Astrocyte of the cerebellum (primary cell): ENCODE results near the gene FRRS1L.

ENCODE experiments used
- DNase-seq: peaks from one replicate; pipeline ENCODE4 v3.0.0-alpha.2; 2011; ENCODE audit warnings: low read depth
- H3K4me3 ChIP-seq: 2 replicates; pipeline ENCODE4 v1.5.1; 2011; ENCODE audit warnings: mild to moderate bottlenecking, low read depth, low read length, moderate library complexity
- CTCF ChIP-seq: IDR thresholded peaks from 2 replicates; pipeline ENCODE4 v1.5.1; 2012; ENCODE audit warnings: low read length, low read depth, moderate library complexity, mild to moderate bottlenecking; ENCODE audit errors: missing control alignments
- in situ Hi-C: cut with HindIII; loops from 2 replicates; pipeline ENCODE4 v1.10.0; 2017; ENCODE audit warnings: low sequenced_read_pairs

The FRRS1L gene

DNA sequence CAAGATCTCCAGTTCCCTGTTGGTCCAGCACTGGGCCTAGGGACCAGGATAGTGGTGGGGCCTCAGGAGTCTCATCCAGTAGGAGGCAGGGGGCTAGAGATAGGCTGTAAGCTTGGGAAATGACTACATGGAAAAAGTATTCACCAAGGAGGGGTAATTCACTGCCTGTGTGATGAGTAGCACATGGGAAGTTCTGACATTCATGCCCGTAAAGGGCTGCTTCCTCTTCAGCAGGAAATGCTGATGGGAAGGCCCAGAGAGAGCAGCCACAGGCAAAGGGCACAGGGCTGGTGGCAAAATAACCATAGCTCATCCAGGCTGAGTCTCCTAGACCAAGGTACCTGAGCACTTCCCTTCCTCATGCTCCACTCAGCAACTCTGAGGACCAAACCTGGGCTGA is 23.1 kb upstream of the FRRS1L start:
- DNase-seq = no peak
- in situ Hi-C loops = no loop called here
- no peak for TF ChIP-seq CTCF
- H3K4me3 ChIP-seq = no peak overlapping the region

GRCh38 chr9:109186857-109187520 is 19.9 kb upstream of the FRRS1L start:
- DNase-seq = no peak
- in situ Hi-C loops = no loop called here
- TF ChIP-seq CTCF = no peak
- H3K4me3 ChIP-seq = no peak overlapping the region

DNA sequence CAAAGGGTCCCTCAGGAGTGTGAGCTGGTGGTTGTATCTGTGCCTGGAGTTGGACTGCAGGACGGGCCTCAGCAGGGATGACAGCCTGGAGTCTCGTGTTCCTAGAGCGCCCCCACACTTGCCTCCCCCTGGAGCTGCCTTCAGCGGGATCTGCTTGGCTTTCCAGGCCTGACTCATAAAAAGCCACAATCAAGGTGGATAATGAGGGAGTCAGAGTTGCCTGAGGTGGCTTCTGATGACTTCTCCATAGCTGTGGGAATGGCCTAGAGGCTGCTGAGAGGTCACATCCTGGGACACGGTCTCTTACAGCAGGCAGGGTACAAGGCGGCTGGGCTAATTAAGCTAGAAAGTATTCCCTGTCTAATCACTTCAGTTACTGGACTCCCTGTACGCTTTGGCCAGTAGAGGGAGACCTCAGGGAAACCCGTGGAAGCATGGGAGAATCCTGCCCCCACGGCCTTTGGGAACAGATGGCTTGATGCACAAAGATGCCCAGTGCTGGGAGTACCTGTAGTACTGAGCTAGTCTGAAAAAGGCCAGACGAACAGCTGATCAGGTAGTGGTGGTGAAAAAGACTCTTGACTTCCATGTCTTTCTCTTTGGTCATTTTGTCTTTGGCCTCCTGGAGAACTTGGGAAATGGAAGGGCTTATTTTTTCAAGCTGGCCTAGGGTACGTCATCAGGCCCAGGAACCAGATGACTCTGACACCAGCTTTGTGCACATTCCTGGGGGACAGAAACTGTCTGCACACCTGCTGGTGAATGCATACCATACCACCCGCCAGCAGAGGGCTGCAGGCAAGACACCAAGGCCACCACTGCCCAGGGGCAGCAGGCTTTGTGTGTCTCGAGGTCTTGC is 16.1 kb upstream of the FRRS1L start:
- no peak overlapping the region for H3K4me3 ChIP-seq
- in situ Hi-C loops = no loop called here
- no peak for DNase-seq
- TF ChIP-seq CTCF = peak; percentile 69

- no peak overlapping the region for H3K4me3 ChIP-seq
- no peak for DNase-seq
- in situ Hi-C loops = no loop called here
- TF ChIP-seq CTCF = no peak
These were observed 15.5 kb upstream of the FRRS1L start for GRCh38 chr9:109182550-109182939.

DNA sequence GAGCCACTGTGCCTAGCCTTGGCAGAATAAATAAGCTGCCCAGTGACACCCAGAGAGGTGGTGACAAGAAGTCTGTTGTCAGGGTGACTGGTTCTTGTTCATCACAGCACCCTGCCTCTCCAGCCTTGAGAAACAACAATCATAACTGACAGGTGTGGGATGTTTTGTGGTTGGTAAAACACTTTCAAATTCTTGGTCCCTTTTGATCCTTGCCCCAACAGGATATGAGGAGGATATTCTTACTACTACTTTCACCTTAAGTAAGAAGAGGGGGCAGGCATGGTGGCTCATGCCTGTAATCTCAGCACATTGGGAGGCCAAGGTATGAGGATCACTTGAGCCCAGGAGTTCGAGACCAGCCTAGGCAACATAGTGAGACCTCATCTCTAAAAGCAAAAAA is 14.2 kb upstream of the FRRS1L start:
- in situ Hi-C loops = no loop called here
- DNase-seq = no peak
- TF ChIP-seq CTCF = no peak
- no peak overlapping the region for H3K4me3 ChIP-seq

DNA sequence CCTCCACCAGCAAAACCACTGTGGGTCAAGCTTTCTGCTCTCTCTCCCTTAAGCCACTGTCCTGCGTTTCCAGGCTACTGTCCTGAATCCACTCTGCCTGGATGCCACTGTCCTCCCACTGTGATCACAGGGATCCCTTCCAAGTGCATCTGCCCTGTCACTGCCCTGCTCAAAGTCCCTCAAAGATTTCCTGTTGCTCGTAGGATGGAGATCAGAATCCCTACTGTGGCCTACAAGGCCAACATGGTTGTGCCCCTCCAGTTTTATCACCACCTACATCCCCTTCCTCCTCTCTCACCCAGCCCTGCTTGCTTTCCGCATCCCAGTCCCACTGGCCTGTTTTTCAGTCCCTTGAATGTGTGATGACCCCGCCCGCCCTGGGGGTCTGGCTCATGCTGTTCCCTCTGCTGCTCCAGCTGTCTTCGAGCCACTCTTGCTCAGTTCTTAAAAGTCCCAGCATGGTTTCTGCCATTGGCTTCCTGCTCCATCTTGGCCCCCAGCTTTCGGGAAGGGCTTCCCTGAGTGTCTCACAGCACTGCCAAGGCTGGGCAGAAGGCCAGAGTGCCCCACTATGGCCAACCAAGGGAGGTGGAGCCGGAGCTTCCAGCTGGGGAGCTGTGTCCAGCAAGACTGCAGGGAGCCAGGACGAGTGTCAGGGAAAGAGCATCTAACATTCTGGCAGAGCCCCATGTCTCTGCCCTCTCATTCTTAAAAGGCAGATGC is 12.9 kb upstream of the FRRS1L start:
- H3K4me3 ChIP-seq = no peak overlapping the region
- DNase-seq = no peak
- in situ Hi-C loops = no loop called here
- TF ChIP-seq CTCF = no peak
